Measurements from ENCODE around the gene IFNA16.
"Not testable (repeated sequence)": the region's sequence is repeated elsewhere in the genome, so short reads cannot be mapped to it uniquely, and the experiment has no call there.

IFNA16 gene

GRCh38 chr9:21182810-21183736 lies 34.0 kb downstream of the IFNA16 start:
- not testable (repeated sequence) for H3K4me1 ChIP-seq (ENCODE audit: control insufficient read depth, insufficient read depth, low read length); H3K9me3 ChIP-seq (ENCODE audit: control insufficient read depth, low read length); H3K4me3 ChIP-seq (ENCODE audit: low read length); H3K36me3 ChIP-seq (ENCODE audit: control insufficient read depth, insufficient read depth, low read length); H3K27me3 ChIP-seq (ENCODE audit: control insufficient read depth, insufficient read depth, low read length); H3K9ac ChIP-seq (ENCODE audit: low read length)

GRCh38 chr9:21174671-21175070 lies 42.4 kb downstream of the IFNA16 start:
- no peaks in the 10 kb centered on the region for H3K9me3 ChIP-seq (ENCODE audit: control insufficient read depth, low read length)
- H3K36me3 ChIP-seq (ENCODE audit: control insufficient read depth, insufficient read depth, low read length): no peaks in the 10 kb centered on the region
- H3K27me3 ChIP-seq (ENCODE audit: control insufficient read depth, insufficient read depth, low read length): no peaks in the 10 kb centered on the region
- H3K4me1 ChIP-seq (ENCODE audit: control insufficient read depth, insufficient read depth, low read length): no peaks in the 10 kb centered on the region
- H3K4me3 ChIP-seq (ENCODE audit: low read length): no peak overlapping the region
- no peak overlapping the region for H3K9ac ChIP-seq (ENCODE audit: low read length)

- no peak overlapping the region for H3K4me3 ChIP-seq (ENCODE audit: low read length)
- no peak overlapping the region for H3K9ac ChIP-seq (ENCODE audit: low read length)
- no peaks in the 10 kb centered on the region for H3K36me3 ChIP-seq (ENCODE audit: control insufficient read depth, insufficient read depth, low read length)
- no peaks in the 10 kb centered on the region for H3K4me1 ChIP-seq (ENCODE audit: control insufficient read depth, insufficient read depth, low read length)
- no peaks in the 10 kb centered on the region for H3K27me3 ChIP-seq (ENCODE audit: control insufficient read depth, insufficient read depth, low read length)
- no peaks in the 10 kb centered on the region for H3K9me3 ChIP-seq (ENCODE audit: control insufficient read depth, low read length)
Measured at GRCh38 chr9:21172156-21172555, 45.0 kb downstream of the IFNA16 start.

- no peak overlapping the region for H3K4me3 ChIP-seq (ENCODE audit: low read length)
- no peaks in the 10 kb centered on the region for H3K4me1 ChIP-seq (ENCODE audit: control insufficient read depth, insufficient read depth, low read length)
- H3K27me3 ChIP-seq (ENCODE audit: control insufficient read depth, insufficient read depth, low read length): no peaks in the 10 kb centered on the region
- no peaks in the 10 kb centered on the region for H3K36me3 ChIP-seq (ENCODE audit: control insufficient read depth, insufficient read depth, low read length)
- no peak overlapping the region for H3K9ac ChIP-seq (ENCODE audit: low read length)
- H3K9me3 ChIP-seq (ENCODE audit: control insufficient read depth, low read length): no peaks in the 10 kb centered on the region
Measured at GRCh38 chr9:21171351-21171750, 45.8 kb downstream of the IFNA16 start.

- H3K4me1 ChIP-seq (ENCODE audit: control insufficient read depth, insufficient read depth, low read length); H3K4me3 ChIP-seq (ENCODE audit: low read length); H3K27me3 ChIP-seq (ENCODE audit: control insufficient read depth, insufficient read depth, low read length); H3K9ac ChIP-seq (ENCODE audit: low read length); H3K36me3 ChIP-seq (ENCODE audit: control insufficient read depth, insufficient read depth, low read length); H3K9me3 ChIP-seq (ENCODE audit: control insufficient read depth, low read length): not testable (repeated sequence)
Measured at GRCh38 chr9:21166560-21166959, 50.6 kb downstream of the IFNA16 start, which contains the start of gene IFNA21. Gene IFNA21 (minus strand): TSS chr9:21166660. CDS start chr9:21166612, 48 bp downstream.
